Activated B cell treated with CpG ODN at 0.5 μM for 24 hours (primary cell): ENCODE results near the gene CBARP. TPM values are rescaled to one million over a fixed set of nuclear protein-coding genes. Genes with fewer than 3 reads are reported as not detected.

Experiments
- ATAC-seq: fragments of 200-7000 bp; cut with Tn5 transposase; one replicate; pipeline ENCODE4 v1.10.0; 2021; ENCODE audit warnings: low read depth, mild to moderate bottlenecking, moderate library complexity
- CTCF ChIA-PET: fragments of 350-600 bp; sonication (Branson Sonifier 250); formaldehyde crosslinking; loops from one replicate; lab custom pipeline; 2021; ENCODE audit warnings: antibody characterized with exemption; lab: Charles Lee
- POLR2A ChIA-PET: fragments of 350-600 bp; sonication (Branson Sonifier 250); formaldehyde crosslinking; loops from one replicate; lab custom pipeline; 2021; ENCODE audit warnings: antibody characterized with exemption; lab: Charles Lee
- DNase-seq: peaks from one replicate; pipeline ENCODE4 v3.0.0; 2022
- H3K27ac Mint-ChIP-seq: one replicate; pipeline ENCODE4 v1.8.0; 2020; ENCODE audit warnings: mixed read lengths
- H3K27me3 Mint-ChIP-seq: one replicate; pipeline ENCODE4 v1.8.0; 2021; ENCODE audit warnings: mixed read lengths
- H3K36me3 Mint-ChIP-seq: one replicate; pipeline ENCODE4 v1.8.0; 2021; ENCODE audit warnings: low read depth, mixed read lengths
- H3K4me1 Mint-ChIP-seq: one replicate; pipeline ENCODE4 v1.8.0; 2021; ENCODE audit warnings: mixed read lengths
- H3K4me3 Mint-ChIP-seq: one replicate; pipeline ENCODE4 v1.8.0; 2020; ENCODE audit warnings: mild to moderate bottlenecking, mixed read lengths
- H3K9me3 Mint-ChIP-seq: one replicate; pipeline ENCODE4 v1.8.0; 2020; ENCODE audit warnings: mixed read lengths
- intact Hi-C: fragments of 100-400 bp; cut with micrococcal nuclease; formaldehyde crosslinking; loops from one replicate; pipeline ENCODE4 v1.15.1; 2024
- total RNA-seq: library from RNA; stranded (reverse); gene quantifications from 2 replicates; pipeline ENCODE4 v1.2.3, GENCODE V29; 2022
- TF ChIP-seq, protein P1 (sequence below): fragments of 200-600 bp; IDR thresholded peaks from one replicate; pipeline ENCODE4 v1.8.0; 2022; ENCODE audit warnings: antibody characterized with exemption, mild to moderate bottlenecking

The CBARP gene
- total RNA-seq, 1 donor from 2014 or later = 0.64 TPM

DNA sequence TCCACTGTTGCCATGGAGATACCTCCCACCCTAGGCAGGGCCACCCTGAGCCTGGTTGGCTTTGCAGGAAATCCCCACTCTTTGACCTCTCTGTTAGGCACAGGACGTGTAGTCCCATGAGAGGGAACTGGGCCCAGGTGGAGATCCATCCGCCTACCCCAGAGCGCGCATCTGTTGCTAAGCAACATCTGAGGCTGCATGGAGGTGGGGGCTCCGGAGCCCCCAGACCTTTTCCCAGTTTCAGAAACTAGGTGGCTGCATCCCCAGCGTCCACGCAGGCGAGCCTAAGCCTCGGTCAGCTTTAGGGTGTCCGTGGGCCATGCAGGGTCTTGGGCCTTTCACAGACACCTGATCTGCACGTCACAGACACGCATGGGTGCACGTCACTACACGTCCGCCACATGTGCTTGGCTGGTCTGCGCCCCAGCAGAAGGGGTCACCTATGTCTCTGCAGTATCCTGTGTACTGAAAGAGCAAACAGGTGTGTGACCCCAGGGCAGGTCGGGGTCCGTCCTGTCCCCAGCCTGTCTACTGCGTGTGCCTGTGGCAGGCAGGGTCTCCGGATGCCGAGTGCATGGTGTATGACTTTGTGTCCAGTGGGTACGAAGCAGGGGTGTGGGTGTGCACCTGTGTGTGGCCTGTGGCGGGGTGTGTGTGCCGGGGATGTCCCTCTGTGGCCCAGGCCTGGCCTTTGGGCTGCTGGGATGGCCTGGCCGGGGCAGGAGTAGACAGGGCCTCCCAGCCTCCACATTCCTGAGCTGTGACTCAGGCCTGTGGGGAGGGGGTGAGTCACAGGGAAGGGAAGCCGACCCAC, 27.2 kb upstream of the CBARP start:
- peaks cover 73% of the 10 kb centered on the region for H3K4me1 Mint-ChIP-seq
- peak overlapping the region; percentile 78 for H3K4me3 Mint-ChIP-seq
- CTCF ChIA-PET = interaction anchor here (9.8 kb wide), 1 partner anchor 22 kb away, joined by 540 read pairs; the partner anchor contains the start of gene ATP5F1D
- POLR2A ChIA-PET = interaction anchor here (0.6 to 11.5 kb wide), 11 partner anchors 9 to 1342 kb away, joined by 3 to 824 read pairs (median 13); partner anchors contain the start of genes ATP5F1D, CBARP and FAM174C
- H3K27me3 Mint-ChIP-seq = no peaks in the 10 kb centered on the region
- H3K9me3 Mint-ChIP-seq = no peaks in the 10 kb centered on the region
- TF ChIP-seq, protein P1, sequence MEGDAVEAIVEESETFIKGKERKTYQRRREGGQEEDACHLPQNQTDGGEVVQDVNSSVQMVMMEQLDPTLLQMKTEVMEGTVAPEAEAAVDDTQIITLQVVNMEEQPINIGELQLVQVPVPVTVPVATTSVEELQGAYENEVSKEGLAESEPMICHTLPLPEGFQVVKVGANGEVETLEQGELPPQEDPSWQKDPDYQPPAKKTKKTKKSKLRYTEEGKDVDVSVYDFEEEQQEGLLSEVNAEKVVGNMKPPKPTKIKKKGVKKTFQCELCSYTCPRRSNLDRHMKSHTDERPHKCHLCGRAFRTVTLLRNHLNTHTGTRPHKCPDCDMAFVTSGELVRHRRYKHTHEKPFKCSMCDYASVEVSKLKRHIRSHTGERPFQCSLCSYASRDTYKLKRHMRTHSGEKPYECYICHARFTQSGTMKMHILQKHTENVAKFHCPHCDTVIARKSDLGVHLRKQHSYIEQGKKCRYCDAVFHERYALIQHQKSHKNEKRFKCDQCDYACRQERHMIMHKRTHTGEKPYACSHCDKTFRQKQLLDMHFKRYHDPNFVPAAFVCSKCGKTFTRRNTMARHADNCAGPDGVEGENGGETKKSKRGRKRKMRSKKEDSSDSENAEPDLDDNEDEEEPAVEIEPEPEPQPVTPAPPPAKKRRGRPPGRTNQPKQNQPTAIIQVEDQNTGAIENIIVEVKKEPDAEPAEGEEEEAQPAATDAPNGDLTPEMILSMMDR = no peak
- peaks cover 6% of the 10 kb centered on the region for H3K36me3 Mint-ChIP-seq
- intact Hi-C loops = loop anchor here (5.0 kb wide), 1 partner anchor 358 kb away; no protein-coding TSS in a partner anchor
- peak overlapping the region; percentile 94 for H3K27ac Mint-ChIP-seq
- peak; percentile 66 for DNase-seq
- peak; percentile 9 for ATAC-seq

DNA sequence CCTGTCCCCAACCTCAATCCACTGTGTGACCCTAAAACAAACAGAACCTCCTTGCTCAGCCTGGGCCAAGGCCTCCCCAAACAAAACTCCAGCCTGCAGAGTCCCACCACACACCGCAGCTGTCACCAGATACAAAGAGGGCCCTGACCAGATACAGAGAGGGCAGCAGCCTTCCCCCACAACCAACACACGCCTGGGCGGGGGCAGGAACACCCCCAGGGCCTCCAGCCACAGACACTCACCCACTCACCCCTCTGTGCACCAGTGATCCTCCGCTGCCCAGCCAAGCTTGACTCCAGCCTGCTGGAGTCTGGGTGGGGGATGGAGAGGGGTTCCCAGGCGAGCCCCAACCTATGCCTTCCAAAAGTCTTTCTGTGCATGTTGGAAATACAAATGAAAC, 25.4 kb upstream of the CBARP start:
- Mint-ChIP-seq H3K27ac (peak overlapping the region; percentile 94), H3K4me3 (peak overlapping the region; percentile 79), H3K4me1 (peaks cover 81% of the 10 kb centered on the region), H3K27me3 (no peaks in the 10 kb centered on the region), H3K36me3 (peaks cover 3% of the 10 kb centered on the region), H3K9me3 (no peaks in the 10 kb centered on the region)
- ChIA-PET POLR2A (interaction anchor here (1.1 to 11.5 kb wide), 5 partner anchors 8 to 203 kb away, joined by 3 to 824 read pairs (median 34); partner anchors contain the start of genes ATP5F1D and CBARP), CTCF (interaction anchor here (3.6 to 9.8 kb wide), 2 partner anchors 10 to 20 kb away, joined by 11 to 540 read pairs; partner anchors contain the start of gene ATP5F1D)
- TF ChIP-seq, protein P1 = no peak
- no peak for DNase-seq
- intact Hi-C loops = loop anchor here (5.0 kb wide), 1 partner anchor 356 kb away; no protein-coding TSS in a partner anchor
- ATAC-seq = no peak

DNA sequence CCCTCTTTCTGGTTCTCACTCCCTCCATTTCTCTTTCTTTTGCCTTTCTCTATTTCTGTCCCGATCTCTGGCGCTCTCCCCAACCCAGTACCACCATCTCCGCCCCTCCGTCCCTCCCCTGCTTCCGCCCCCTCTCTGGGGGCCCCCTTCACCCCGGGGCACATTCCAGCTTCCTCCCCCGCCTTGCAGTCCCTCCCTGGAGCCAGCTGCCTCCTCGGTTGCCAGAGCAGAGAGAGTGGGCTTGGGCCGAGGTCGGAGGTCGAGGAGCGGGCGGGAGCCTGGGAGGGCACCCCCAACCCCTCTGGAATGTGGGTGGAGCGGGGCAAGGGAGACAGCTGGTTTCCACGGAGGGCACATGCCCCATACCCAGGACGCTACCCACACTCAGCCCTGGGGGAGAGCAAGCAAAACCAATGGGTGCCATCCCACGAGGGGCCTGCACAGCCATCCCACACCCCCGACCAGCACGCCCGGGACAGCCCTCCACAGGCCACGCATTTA, 24.9 kb upstream of the CBARP start:
- Mint-ChIP-seq H3K4me3 (peak overlapping the region; percentile 79), H3K27ac (peak overlapping the region; percentile 94), H3K4me1 (peaks cover 81% of the 10 kb centered on the region), H3K9me3 (no peaks in the 10 kb centered on the region), H3K27me3 (no peaks in the 10 kb centered on the region), H3K36me3 (peaks cover 4% of the 10 kb centered on the region)
- TF ChIP-seq, protein P1 = no peak
- ATAC-seq (no peak), DNase-seq (no peak)
- intact Hi-C loops = loop anchor here (5.0 kb wide), 1 partner anchor 355 kb away; no protein-coding TSS in a partner anchor
- CTCF ChIA-PET = interaction anchor here (3.6 to 9.8 kb wide), 2 partner anchors 10 to 20 kb away, joined by 11 to 540 read pairs; partner anchors contain the start of gene ATP5F1D
- POLR2A ChIA-PET = interaction anchor here (1.1 to 11.5 kb wide), 7 partner anchors 7 to 355 kb away, joined by 4 to 824 read pairs (median 5); partner anchors contain the start of genes ABCA7, ATP5F1D and CBARP

DNA sequence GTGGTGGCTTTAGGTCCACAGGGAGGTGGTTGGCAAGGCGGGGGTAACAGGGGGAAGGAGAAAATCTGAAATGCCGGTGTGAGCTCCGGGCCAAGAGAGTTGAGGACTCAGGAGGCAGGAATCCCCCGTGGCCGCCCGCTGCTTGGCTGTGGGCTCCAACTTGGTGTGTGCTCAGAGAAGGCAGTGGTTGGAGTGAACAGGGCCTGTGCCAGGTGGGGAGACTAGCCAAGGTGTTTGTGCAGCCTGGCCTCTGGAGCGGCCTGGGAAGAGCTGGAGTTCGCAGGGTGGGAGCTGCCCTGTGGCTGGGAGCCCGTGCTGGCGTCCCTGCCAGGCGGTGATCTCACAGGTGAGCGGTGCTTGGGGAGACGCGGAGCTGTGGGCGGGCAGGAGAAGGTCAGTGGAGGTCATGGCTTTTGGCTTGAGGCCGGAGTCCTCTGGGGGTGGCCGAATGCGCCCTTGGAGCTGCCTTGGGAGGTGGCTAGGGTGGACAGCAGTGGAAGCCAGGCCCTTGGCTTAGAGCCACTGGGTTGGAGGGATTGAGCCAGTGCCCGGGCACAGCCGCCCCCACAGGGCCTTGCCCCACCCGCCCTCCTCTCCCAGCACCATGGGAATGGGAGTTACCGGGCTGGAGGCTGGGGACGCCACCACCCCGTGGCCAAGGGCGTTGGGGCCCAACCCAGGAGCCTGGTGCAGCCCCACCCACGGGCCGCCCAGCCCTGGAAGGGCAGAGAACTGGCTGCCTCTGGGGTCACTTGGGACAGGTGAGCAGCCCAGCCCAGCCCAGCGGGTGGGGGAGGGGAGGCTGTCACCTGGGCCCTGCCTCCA, 24.2 kb upstream of the CBARP start:
- intact Hi-C loops = loop anchor here (1.0 to 5.0 kb wide), 3 partner anchors 7 to 355 kb away; partner anchors contain the start of gene CIRBP
- DNase-seq = peak; percentile 53
- H3K4me3 Mint-ChIP-seq = peak overlapping the region; percentile 91
- no peak for ATAC-seq
- CTCF ChIA-PET = interaction anchor here (3.6 to 9.8 kb wide), 2 partner anchors 9 to 19 kb away, joined by 11 to 540 read pairs; partner anchors contain the start of gene ATP5F1D
- POLR2A ChIA-PET = interaction anchor here (0.8 to 11.5 kb wide), 9 partner anchors 7 to 354 kb away, joined by 3 to 824 read pairs (median 6); partner anchors contain the start of genes ABCA7, ATP5F1D, CBARP and CIRBP
- peaks cover 8% of the 10 kb centered on the region for H3K36me3 Mint-ChIP-seq
- H3K9me3 Mint-ChIP-seq = no peaks in the 10 kb centered on the region
- TF ChIP-seq, protein P1 = no peak
- H3K27me3 Mint-ChIP-seq = no peaks in the 10 kb centered on the region
- H3K4me1 Mint-ChIP-seq = peaks cover 78% of the 10 kb centered on the region
- peak overlapping the region; percentile 97 for H3K27ac Mint-ChIP-seq
